ENCODE measurements around the gene PYM1. TPM values are rescaled to one million over a fixed set of nuclear protein-coding genes. Genes with fewer than 3 reads are reported as not detected.
A peak's percentile ranks its signal among the peaks of the same experiment; 100 is the strongest.
"Not testable (repeated sequence)": the region's sequence is repeated elsewhere in the genome, so short reads cannot be mapped to it uniquely, and the experiment has no call there.

Gene PYM1
- polyA plus RNA-seq, 5 donors: 30.1 to 39.5 (median 32.3) TPM

DNA sequence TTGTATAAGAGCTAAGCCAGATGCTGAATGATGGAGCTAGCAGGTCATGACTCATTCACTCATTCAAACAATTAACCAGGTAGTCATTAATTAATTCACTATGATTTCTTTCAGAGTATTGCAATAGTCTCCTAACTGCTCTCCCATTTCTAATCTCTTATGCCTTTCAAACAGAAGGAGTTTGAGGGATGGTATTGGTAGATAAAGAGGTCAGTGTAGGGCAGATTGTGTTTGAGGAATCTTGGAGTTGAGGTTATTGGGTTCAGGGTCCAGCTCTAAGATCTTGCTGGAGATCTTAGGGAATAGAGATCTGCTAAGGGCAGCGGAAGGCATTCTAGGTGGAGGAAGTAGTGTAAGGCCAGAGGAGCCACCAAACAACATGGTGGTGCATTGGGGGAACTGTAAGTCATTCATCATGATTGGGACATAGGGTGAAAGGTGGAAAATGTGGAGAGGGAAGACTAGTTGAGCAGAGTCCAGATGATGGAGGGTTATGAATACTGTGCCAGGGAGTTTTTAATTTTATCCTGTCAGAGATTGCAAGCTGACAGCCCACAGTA is 15.0 kb upstream of the PYM1 start:
- DNase-seq: no peak

DNA sequence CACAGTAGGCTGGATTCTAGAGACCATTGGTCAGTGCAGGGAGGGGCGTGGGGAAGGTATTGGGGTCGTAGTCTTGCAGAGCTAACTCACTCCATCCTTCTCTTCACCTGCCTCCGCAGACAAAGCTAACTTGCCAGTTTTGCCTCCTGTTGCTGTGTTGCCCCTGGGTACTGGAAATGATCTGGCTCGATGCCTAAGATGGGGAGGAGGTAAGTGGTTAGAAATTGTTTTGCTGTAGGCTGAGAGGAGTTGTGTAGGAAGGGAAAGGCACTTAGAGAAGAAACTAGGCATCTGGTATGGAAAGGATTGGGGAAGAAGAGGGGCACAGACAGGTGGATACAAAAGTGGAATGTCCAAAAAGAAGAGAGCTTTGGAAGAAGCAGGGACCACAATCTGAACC is 14.4 kb upstream of the PYM1 start:
- no peak for DNase-seq

GRCh38 chr12:55940065-55940732 is 12.5 kb upstream of the PYM1 start:
- peak; percentile 76 to 78 for DNase-seq

DNA sequence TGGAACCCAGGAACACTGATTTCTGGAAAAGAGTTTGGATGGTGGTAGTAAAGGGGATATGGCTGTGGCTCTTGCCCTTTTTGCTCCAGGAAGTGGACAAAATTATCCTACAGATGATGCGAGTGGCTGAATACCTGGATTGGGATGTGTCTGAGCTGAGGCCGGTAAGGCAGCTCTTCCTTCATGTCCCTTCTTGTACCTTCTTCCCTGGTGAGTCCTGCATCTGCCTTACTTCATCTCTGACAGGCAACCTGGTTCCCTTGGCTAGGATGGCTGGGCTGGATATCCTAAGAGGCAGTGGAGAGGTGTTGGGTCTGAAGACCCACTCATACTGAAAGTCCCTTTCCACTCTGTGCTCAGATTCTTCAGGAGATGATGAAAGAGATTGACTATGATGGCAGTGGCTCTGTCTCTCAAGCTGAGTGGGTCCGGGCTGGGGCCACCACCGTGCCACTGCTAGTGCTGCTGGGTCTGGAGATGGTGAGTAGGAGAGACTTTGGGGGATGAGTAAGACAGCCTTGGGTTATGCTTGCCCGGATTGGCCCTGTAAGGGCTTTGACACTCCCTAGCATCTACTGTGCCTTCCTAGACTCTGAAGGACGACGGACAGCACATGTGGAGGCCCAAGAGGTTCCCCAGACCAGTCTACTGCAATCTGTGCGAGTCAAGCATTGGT is 11.3 kb upstream of the PYM1 start:
- no peak for DNase-seq

GRCh38 chr12:55937981-55938380 is 10.3 kb upstream of the PYM1 start:
- no peak for DNase-seq

GRCh38 chr12:55935738-55936151 is 8.1 kb upstream of the PYM1 start:
- peak in 1 of 2 donors; percentile 12 for DNase-seq

DNA sequence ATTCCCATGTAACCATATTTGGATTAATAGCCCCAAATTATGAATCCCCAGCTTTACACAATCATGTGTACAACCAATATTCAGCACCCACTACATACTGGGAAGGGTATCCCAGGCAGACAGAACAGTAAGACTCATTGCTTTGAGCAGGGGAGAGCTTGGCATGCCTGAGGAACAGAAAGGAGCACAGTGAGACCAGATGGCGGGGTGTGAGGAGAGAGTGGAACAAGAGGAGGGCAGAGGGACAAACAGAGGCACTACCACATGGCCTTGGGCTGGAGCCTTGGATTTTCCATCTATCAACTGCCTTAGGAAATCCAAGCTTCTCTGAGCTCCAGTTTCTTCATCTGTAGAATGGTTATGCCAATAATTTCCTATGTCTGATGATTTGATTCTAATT is 7.1 kb upstream of the PYM1 start:
- no peak for DNase-seq

GRCh38 chr12:55933799-55934742 is 6.4 kb upstream of the PYM1 start:
- DNase-seq: no peak

DNA sequence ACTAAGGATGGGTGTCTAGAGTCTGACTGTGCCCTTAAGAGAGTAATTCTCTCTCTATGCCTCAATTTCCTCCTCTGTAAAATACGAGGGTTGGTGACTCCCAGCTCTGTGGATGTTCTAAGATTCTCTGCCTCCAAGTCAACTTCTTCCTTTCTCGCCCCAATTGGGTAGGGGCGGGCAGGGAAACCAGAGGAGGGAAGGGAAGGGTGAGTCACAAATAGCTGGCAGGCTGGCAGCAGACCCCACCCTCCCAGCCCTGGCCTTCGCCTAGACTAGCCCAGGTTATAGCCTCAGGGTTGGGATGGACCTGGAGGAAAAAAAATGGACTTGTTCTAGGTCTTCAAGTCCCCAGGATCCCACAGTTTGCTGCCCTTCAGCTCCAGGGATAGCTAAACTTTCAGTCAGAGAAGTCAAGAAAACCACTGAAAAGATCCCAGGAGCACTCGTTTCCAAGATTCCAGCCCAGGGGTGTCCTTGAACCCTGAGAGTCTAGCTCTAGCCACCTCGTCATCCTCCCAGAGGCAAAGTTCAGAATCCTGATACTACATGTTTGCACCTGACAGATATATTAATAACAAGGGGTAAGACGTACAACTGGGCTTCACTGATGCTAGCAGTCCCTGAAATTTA is 5.6 kb upstream of the PYM1 start:
- DNase-seq: no peak

- peak in 1 of 2 donors; percentile 24 for DNase-seq
These were observed 4.8 kb upstream of the PYM1 start for GRCh38 chr12:55932551-55932910.

GRCh38 chr12:55931780-55932550 is 4.3 kb upstream of the PYM1 start:
- DNase-seq: peak; percentile 63 to 69

DNA sequence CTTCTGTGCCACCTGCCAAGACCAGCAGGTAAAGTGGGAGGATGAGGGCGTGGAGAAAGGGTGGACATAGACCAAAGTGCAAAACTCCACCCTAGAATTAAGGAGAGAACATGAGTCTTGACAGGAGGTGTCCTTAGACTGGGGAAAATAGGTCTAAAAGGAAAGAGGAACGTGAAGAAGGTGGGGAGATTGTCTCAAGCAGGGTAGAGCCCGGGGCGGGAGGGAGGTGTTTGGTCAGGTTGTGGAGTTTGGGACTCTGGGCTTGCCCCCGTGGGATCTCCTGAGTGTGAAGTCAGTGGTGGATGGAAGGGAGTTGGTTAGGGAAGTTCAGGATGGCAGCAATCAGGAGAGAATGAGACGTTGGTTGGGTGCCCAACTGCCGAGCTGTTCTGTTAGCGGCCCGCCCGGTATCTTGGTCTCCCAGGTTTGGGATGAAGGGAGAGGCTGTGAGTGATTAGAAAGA is 3.7 kb upstream of the PYM1 start:
- no peak for DNase-seq

- DNase-seq: peak; percentile 47 to 62
These were observed 3.1 kb upstream of the PYM1 start, which contains the start of gene DGKA for GRCh38 chr12:55930771-55931316. Gene DGKA (plus strand): TSS chr12:55931162. CDS start chr12:55936504, 5,342 bp downstream.

DNA sequence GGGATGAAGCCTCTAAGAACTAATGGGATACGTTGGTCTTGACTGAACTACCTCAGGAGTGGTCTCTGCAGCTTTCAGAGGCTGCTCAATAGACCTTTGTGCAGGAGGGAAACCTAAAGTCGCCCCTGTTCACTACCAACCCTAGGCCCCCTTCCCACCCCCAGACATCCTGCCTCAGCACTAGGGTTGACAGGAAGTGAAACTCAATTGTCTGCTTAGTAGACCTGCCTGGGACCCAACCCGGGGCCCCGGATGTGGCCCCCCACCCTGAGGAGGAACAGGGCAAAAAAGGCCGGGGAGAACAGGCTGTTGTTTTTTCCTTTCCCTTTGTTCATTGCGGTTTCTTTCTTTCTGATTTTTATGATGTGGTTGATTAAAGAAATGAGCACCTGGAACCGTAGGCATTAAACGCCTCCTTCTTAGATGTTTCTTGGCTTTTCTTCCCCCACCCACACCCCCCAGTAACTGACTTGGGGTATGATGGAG is 1.7 kb upstream of the PYM1 start:
- no peak for DNase-seq

DNA sequence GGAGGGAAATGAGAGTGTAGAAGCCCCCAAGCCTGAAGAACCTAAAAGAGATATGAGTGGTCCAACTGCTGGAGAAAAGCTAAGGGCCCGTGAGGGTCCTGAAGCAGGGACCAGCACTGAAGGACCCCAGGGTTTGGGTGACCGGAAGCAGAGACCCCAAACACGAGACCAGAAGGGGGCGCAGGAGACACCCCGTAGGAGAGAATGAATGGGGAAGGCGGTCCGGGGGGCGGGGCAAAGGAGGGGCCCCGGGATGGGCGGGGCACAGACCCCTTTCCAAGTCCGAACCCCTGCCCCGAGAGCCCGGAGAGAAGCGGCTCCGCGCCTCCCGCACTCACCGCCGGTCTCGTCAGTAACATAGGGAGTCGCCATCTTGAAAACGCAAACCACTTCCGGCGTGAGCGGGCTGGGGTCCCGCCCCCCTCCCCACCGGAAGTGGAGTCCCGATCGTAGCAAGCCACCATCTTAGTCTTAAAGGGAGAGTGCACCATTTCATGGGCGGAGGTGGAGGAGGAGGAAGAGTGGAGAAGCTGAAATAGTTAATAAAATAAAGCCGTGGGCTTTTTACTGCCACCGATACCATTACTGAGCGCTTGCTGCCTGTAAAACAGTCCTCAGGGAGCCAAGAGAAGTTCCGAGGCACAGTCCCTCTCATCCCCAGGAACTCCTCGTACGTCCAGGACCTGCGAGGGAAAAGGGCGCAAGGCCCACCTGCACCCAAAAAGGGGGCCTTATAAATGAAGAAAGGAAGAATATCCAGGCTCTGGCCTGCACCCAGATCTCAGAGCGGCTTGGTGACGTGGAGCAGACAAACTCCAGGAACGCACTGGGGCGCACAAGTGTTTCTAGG is 731 bp downstream of the PYM1 start:
- peak; percentile 92 to 93 for DNase-seq

DNA sequence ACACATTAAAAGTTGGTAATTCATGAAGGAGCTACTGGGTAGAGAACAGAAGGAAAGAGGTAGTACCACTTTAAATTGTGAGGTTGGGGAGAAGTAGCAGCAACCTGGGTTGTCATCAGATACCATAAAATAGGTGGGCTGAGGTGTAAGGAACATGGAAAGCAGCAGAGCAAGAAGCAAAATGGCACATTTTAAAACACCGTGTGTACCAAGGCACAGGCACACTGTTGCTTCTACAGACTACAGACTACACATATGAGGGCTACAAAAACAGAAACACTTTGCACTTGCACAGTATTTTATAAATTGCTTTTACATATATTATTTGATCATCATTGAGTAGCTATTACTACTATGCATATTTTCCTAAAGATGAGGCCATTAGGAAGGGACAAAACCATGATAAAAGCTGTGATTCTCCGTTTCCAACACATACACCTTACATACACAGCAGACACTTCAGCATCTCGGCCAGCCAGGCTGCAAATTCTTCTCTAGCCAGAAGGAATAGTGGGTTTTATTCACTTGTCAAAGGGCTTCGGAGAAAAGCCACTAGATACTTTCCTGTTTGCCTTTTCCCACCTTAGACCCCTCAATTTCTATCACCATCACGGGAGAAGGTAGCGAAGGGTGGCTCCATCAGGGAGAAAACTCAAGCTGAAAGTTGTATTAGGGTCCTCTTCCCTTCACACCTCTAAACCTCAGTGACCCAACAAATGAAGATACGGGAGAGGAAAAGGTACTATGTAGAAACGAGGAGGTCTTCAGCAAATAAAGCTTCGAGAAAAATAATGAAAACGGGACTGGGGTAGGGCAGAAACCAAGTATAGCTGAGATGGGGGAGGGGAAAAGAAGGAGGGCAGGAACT is 1.6 kb downstream of the PYM1 start:
- no peak for DNase-seq

DNA sequence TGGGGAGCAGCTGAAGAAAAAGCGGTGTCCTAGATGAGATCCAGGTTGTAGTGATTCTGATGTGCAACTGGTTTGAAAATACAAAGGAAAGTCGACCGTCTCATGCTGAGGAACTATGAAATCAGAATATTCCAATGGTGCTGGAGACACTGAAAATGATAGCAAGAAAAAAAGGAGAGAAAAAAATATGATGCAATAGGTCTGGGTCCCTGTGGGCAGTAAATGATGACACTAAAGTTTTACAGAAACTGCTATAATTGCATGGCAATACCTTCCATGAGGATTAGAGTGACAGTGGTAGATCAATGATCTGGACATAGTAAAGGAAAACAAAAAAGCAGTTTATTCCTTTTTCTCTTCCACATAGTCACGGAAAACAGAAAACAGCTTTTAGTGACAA is 2.3 kb downstream of the PYM1 start:
- DNase-seq: no peak

DNA sequence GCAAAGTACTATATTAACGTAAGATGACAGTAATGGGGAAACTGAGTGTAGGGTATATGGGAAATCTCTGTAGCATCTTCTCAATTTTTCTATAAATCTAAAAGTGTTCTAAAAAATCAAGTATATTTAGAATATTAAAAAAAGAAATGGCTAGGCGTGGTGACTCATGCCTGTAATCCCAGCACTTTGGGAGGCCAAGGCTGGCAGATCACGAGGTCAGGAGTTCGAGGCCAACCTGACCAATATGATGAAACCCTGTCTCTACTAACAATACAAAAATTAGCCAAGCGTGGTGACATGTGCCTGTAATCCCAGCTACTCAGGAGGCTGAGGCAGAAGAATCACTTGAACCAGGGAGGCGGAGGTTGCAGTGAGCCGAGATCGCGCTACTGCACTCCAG is 4.0 kb downstream of the PYM1 start:
- DNase-seq: not testable (repeated sequence)

All from right lung (tissue), 5 donors.